Psoas muscle (tissue), 8 donors: ENCODE measurements around the gene GNG12. TPM values are rescaled to one million over a fixed set of nuclear protein-coding genes. Genes with fewer than 3 reads are reported as not detected.
A peak's percentile ranks its signal among the peaks of the same experiment; 100 is the strongest.

Source experiments
- ATAC-seq, 4 donors: fragments of 200-7000 bp; cut with Tn5 transposase; one replicate each; pipeline ENCODE4 v1.9.1; 2020; ENCODE audit warnings: moderate library complexity in 3 of 4, mild to moderate bottlenecking in 2 of 4
- DNase-seq, 2 donors: peaks; one replicate each; pipeline ENCODE4 v3.0.0-alpha.2; 2020
- H3K27ac ChIP-seq: fragments of 200-600 bp; one replicate; pipeline ENCODE4 v1.8.0; 2022
- H3K27me3 ChIP-seq, 3 donors: fragments of 200-600 bp in 1 of 3; one replicate each; pipeline versions ENCODE4 v1.6.1 to v1.8.0; 2013 to 2022; ENCODE audit warnings: low read length in 2 of 3, mild to moderate bottlenecking in 2 of 3, moderate library complexity in 1 of 3; ENCODE audit not compliant: insufficient read depth in 3 of 3
- H3K36me3 ChIP-seq, 2 donors: fragments of 200-600 bp in 1 of 2; one replicate each; pipeline versions ENCODE4 v1.6.1 to v1.8.0; 2013 to 2022; ENCODE audit warnings: low read depth in 1 of 2, mild to moderate bottlenecking in 1 of 2, moderate library complexity in 1 of 2; ENCODE audit not compliant: insufficient read depth in 1 of 2
- H3K4me1 ChIP-seq: fragments of 200-600 bp; one replicate; pipeline ENCODE4 v1.8.0; 2022
- H3K4me3 ChIP-seq: fragments of 200-600 bp; one replicate; pipeline ENCODE4 v1.8.0; 2022; ENCODE audit warnings: mild to moderate bottlenecking
- H3K9me3 ChIP-seq: fragments of 200-600 bp; one replicate; pipeline ENCODE4 v1.8.0; 2022
- CTCF ChIP-seq: fragments of 200-600 bp; IDR thresholded peaks from one replicate; pipeline ENCODE4 v1.8.0; 2022; ENCODE audit warnings: antibody characterized with exemption
- WGBS, 3 donors: extraction: QIAGEN DNeasy Blood & Tissue Kit; methylation state at CpG; one replicate each; pipeline versions ENCODE4 v1.1.6 to v1.1.7; 2013; 5-methylcytosine and 5-hydroxymethylcytosine counted together
- intact Hi-C, 2 donors: fragments of 100-400 bp; cut with DNase I; formaldehyde crosslinking; loops; one replicate each; pipeline versions ENCODE4 v1.11.0 to v1.14.2; 2022
- polyA plus RNA-seq, 3 donors: library from polyadenylated mRNA; stranded (reverse); fragments of 200-250 nt; gene quantifications; one replicate each; pipeline ENCODE4 v1.2.3, GENCODE V29; 2013
- total RNA-seq, 4 donors: library from RNA; stranded (reverse); fragmentation: NEBNext Ultra II Directional in 2 of 4; extraction: Animal tissue kit (Norgen Biotek cat#: 25700) in 2 of 4; gene quantifications; one replicate each; pipeline versions ENCODE4 v1.2.1 to v1.2.4, GENCODE V29; 2021 to 2023
- donor health status: healthy with polysubstance abuse.
- donor health status: DM: no; HTN: no; CAD: no; lungs with moderate emphysema.
- donor health status: Bipolar disorder and iron deficiency.
- donor health status: healthy.
- donor health status: DM: yes; HTN: yes; CAD: no.
- donor health status: DM: no; HTN: no; CAD: no.
- donor health status: DM: no; HTN: no; CAD: no.
- donor health status: DM: yes; HTN: yes; CAD: no.

GNG12 gene
- total and polyA plus RNA-seq, 7 donors = 8.9 to 25.1 (median 18.6) TPM

GRCh38 chr1:67771152-67771551 lies 62.1 kb downstream of the GNG12 start:
- DNase-seq = no peak
- no peaks in the 10 kb centered on the region for H3K27me3 ChIP-seq
- H3K36me3 ChIP-seq = peaks cover 0 to 12% of the 10 kb centered on the region in 2 donors
- no peaks in the 10 kb centered on the region for H3K9me3 ChIP-seq
- no peak for TF ChIP-seq CTCF
- intact Hi-C loops = no loop called here
- ATAC-seq = peak in 1 of 4 donors; percentile 39
- no peak overlapping the region for H3K4me3 ChIP-seq
- 88 to 94% (median 93%) methylated on average over 6 of the region's 6 CpGs for WGBS, 3 donors
- H3K4me1 ChIP-seq = no peaks in the 10 kb centered on the region
- no peak overlapping the region for H3K27ac ChIP-seq

GRCh38 chr1:67769633-67770256 lies 63.5 kb downstream of the GNG12 start:
- no peaks in the 10 kb centered on the region for H3K4me1 ChIP-seq

GRCh38 chr1:67768480-67768879 lies 64.8 kb downstream of the GNG12 start:
- Histone ChIP-seq H3K36me3 (peaks cover 0 to 7% of the 10 kb centered on the region in 2 donors), H3K9me3 (no peaks in the 10 kb centered on the region), H3K27ac (no peak overlapping the region), H3K27me3 (no peaks in the 10 kb centered on the region), H3K4me3 (no peak overlapping the region), H3K4me1 (no peaks in the 10 kb centered on the region)
- 96 to 100% (median 100%) methylated on average over 1 of the region's 1 CpG for WGBS, 3 donors
- no peak for DNase-seq
- ATAC-seq = no peak
- no peak for TF ChIP-seq CTCF
- intact Hi-C loops = loop anchor here (5.0 to 10.0 kb wide), 4 partner anchors 64 to 576 kb away; partner anchors contain the start of gene GNG12 (in 1 of the 2)

More at GRCh38 chr1:67769633-67770256, 63.5 kb downstream of the GNG12 start:
- no peak for DNase-seq
- intact Hi-C loops = loop anchor here (5.0 to 10.0 kb wide), 4 partner anchors 63 to 575 kb away; partner anchors contain the start of gene GNG12 (in 1 of the 2)
- no peak overlapping the region for H3K4me3 ChIP-seq
- TF ChIP-seq CTCF = no peak
- no peak overlapping the region for H3K27ac ChIP-seq
- no peaks in the 10 kb centered on the region for H3K9me3 ChIP-seq
- no peak for ATAC-seq
- no peaks in the 10 kb centered on the region for H3K27me3 ChIP-seq
- H3K36me3 ChIP-seq = peaks cover 0 to 12% of the 10 kb centered on the region in 2 donors
- 82 to 86% (median 82%) methylated on average over 6 of the region's 6 CpGs for WGBS, 3 donors

GRCh38 chr1:67767103-67767782 lies 66.0 kb downstream of the GNG12 start:
- no peaks in the 10 kb centered on the region for H3K27me3 ChIP-seq
- intact Hi-C loops = loop anchor here (5.0 to 10.0 kb wide), 4 partner anchors 65 to 578 kb away; partner anchors contain the start of gene GNG12 (in 1 of the 2)
- DNase-seq (no peak), ATAC-seq (peak in 1 of 4 donors; percentile 41)
- H3K9me3 ChIP-seq = no peaks in the 10 kb centered on the region
- peaks cover 0 to 4% of the 10 kb centered on the region in 2 donors for H3K36me3 ChIP-seq
- TF ChIP-seq CTCF = no peak
- 76 to 88% (median 78%) methylated on average over 6 of the region's 6 CpGs for WGBS, 3 donors
- no peak overlapping the region for H3K4me3 ChIP-seq
- H3K4me1 ChIP-seq = no peaks in the 10 kb centered on the region
- no peak overlapping the region for H3K27ac ChIP-seq
